Measurements from ENCODE around the gene SEMA5A.

DNA sequence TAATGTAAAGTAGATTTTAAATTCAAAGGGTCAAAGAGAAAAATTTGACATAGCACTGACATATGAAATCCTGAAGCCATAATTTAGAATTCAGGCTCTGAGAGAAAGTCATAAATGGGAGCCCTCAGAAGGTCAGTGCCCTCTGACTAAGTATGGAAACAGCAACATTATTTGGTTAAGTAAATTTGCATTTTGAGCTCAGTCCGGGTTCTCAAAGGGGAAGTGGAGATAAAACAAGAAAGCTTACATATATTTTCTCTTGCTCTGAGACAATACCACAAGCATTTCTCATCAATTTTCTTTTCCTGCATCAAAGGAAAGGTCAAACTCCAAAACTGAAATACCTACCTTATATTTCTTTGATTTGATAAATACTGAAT, 348.0 kb downstream of the SEMA5A start:
- TF ChIP-seq, protein P1, sequence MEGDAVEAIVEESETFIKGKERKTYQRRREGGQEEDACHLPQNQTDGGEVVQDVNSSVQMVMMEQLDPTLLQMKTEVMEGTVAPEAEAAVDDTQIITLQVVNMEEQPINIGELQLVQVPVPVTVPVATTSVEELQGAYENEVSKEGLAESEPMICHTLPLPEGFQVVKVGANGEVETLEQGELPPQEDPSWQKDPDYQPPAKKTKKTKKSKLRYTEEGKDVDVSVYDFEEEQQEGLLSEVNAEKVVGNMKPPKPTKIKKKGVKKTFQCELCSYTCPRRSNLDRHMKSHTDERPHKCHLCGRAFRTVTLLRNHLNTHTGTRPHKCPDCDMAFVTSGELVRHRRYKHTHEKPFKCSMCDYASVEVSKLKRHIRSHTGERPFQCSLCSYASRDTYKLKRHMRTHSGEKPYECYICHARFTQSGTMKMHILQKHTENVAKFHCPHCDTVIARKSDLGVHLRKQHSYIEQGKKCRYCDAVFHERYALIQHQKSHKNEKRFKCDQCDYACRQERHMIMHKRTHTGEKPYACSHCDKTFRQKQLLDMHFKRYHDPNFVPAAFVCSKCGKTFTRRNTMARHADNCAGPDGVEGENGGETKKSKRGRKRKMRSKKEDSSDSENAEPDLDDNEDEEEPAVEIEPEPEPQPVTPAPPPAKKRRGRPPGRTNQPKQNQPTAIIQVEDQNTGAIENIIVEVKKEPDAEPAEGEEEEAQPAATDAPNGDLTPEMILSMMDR (IDR thresholded peaks at IDR 0.05; ENCODE audit: insufficient read depth, low read length), result no peak
- TF ChIP-seq GABPA (IDR thresholded peaks at IDR 0.05; ENCODE audit: low read depth) (no peak), POLR2AphosphoS5 (IDR thresholded peaks at IDR 0.05; ENCODE audit: low read depth) (no peak), SPI1 (IDR thresholded peaks at IDR 0.05; ENCODE audit: borderline replicate concordance, low read depth) (no peak)
- TF ChIP-seq, protein P2, sequence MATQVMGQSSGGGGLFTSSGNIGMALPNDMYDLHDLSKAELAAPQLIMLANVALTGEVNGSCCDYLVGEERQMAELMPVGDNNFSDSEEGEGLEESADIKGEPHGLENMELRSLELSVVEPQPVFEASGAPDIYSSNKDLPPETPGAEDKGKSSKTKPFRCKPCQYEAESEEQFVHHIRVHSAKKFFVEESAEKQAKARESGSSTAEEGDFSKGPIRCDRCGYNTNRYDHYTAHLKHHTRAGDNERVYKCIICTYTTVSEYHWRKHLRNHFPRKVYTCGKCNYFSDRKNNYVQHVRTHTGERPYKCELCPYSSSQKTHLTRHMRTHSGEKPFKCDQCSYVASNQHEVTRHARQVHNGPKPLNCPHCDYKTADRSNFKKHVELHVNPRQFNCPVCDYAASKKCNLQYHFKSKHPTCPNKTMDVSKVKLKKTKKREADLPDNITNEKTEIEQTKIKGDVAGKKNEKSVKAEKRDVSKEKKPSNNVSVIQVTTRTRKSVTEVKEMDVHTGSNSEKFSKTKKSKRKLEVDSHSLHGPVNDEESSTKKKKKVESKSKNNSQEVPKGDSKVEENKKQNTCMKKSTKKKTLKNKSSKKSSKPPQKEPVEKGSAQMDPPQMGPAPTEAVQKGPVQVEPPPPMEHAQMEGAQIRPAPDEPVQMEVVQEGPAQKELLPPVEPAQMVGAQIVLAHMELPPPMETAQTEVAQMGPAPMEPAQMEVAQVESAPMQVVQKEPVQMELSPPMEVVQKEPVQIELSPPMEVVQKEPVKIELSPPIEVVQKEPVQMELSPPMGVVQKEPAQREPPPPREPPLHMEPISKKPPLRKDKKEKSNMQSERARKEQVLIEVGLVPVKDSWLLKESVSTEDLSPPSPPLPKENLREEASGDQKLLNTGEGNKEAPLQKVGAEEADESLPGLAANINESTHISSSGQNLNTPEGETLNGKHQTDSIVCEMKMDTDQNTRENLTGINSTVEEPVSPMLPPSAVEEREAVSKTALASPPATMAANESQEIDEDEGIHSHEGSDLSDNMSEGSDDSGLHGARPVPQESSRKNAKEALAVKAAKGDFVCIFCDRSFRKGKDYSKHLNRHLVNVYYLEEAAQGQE (IDR thresholded peaks at IDR 0.05; ENCODE audit: insufficient replicate concordance, low read depth), result no peak
